Neutrophil (primary cell): ENCODE results near the gene SFXN3.

ENCODE experiments used
- H3K27ac ChIP-seq: fragments of 200-600 bp; sonication (generic); 2 replicates; pipeline ENCODE4 v1.5.1; 2016; ENCODE audit warnings: mild to moderate bottlenecking, moderate library complexity
- H3K27me3 ChIP-seq: fragments of 200-600 bp; sonication (generic); 2 replicates; pipeline ENCODE4 v1.6.0; 2016; ENCODE audit warnings: mild to moderate bottlenecking
- H3K36me3 ChIP-seq: fragments of 200-600 bp; sonication (generic); 2 replicates; pipeline ENCODE4 v1.5.1; 2017
- H3K4me1 ChIP-seq, 2 experiments: fragments of 200-600 bp in 1 of 2; sonication (generic) in 1 of 2; 1 replicate in 1 of 2; 2 replicates in 1 of 2; pipeline versions ENCODE4 v1.5.1 to v1.6.1; 2013 to 2016; ENCODE audit warnings: low read depth in 1 of 2, low read length in 1 of 2, mild to moderate bottlenecking in 1 of 2, moderate library complexity in 1 of 2; ENCODE audit not compliant: control insufficient read depth in 1 of 2, insufficient read depth in 1 of 2
- H3K4me3 ChIP-seq, 2 experiments: fragments of 200-600 bp in 1 of 2; sonication (generic) in 1 of 2; 1 replicate in 1 of 2; 2 replicates in 1 of 2; pipeline ENCODE4 v1.5.1; 2013 to 2016; ENCODE audit warnings: low read depth in 1 of 2, low read length in 1 of 2, mild to moderate bottlenecking in 1 of 2, moderate library complexity in 1 of 2
- H3K9me3 ChIP-seq: fragments of 200-600 bp; sonication (generic); 2 replicates; pipeline ENCODE4 v1.5.1; 2016
- CTCF ChIP-seq: fragments of 200-600 bp; sonication (generic); IDR thresholded peaks from 2 replicates; pipeline ENCODE4 v1.5.1; 2016; ENCODE audit warnings: antibody characterized with exemption

Gene SFXN3

GRCh38 chr10:101087376-101087775, 56.3 kb downstream of the SFXN3 start:
- Histone ChIP-seq H3K9me3 (no peaks in the 10 kb centered on the region), H3K4me3 (no peak overlapping the region), H3K27ac (no peak overlapping the region), H3K36me3 (no peaks in the 10 kb centered on the region), H3K27me3 (peaks cover 100% of the 10 kb centered on the region), H3K4me1 (no peaks in the 10 kb centered on the region)
- TF ChIP-seq CTCF: no peak

GRCh38 chr10:101087965-101088364, 56.9 kb downstream of the SFXN3 start:
- Histone ChIP-seq H3K4me3 (no peak overlapping the region), H3K27me3 (peaks cover 100% of the 10 kb centered on the region), H3K27ac (no peak overlapping the region), H3K4me1 (no peaks in the 10 kb centered on the region), H3K36me3 (no peaks in the 10 kb centered on the region), H3K9me3 (no peaks in the 10 kb centered on the region)
- TF ChIP-seq CTCF: no peak

GRCh38 chr10:101089520-101090299, 58.7 kb downstream of the SFXN3 start:
- H3K36me3 ChIP-seq: no peaks in the 10 kb centered on the region
- H3K4me3 ChIP-seq: no peak overlapping the region
- H3K4me1 ChIP-seq: no peaks in the 10 kb centered on the region
- H3K27ac ChIP-seq: no peak overlapping the region
- H3K27me3 ChIP-seq: peaks cover 100% of the 10 kb centered on the region
- no peaks in the 10 kb centered on the region for H3K9me3 ChIP-seq
- TF ChIP-seq CTCF: no peak

- no peak overlapping the region for H3K4me3 ChIP-seq
- no peaks in the 10 kb centered on the region for H3K4me1 ChIP-seq
- no peak for TF ChIP-seq CTCF
- H3K27ac ChIP-seq: no peak overlapping the region
- no peaks in the 10 kb centered on the region for H3K36me3 ChIP-seq
- H3K9me3 ChIP-seq: no peaks in the 10 kb centered on the region
- peaks cover 100% of the 10 kb centered on the region for H3K27me3 ChIP-seq
Observed at GRCh38 chr10:101090597-101090996, 59.6 kb downstream of the SFXN3 start.
